Esophagus muscularis mucosa (tissue), 4 donors: ENCODE measurements around the gene ERGIC2. TPM values are rescaled to one million over a fixed set of nuclear protein-coding genes. Genes with fewer than 3 reads are reported as not detected.

Experiments
- DNase-seq: peaks from one replicate; pipeline ENCODE4 v3.0.0-alpha.2; 2017; ENCODE audit errors: extremely low spot score
- H3K27ac ChIP-seq, 4 donors: fragments of 200-600 bp; sonication (generic); replicated peaks in 1 of 4; 1 replicate in 3 of 4; 2 replicates in 1 of 4; pipeline ENCODE4 v1.5.1; 2016 to 2019; ENCODE audit warnings: mild to moderate bottlenecking in 1 of 4
- H3K27me3 ChIP-seq, 4 donors: fragments of 200-600 bp; sonication (generic); one replicate each; pipeline versions ENCODE4 v1.5.1 to v1.6.0; 2016 to 2019
- H3K36me3 ChIP-seq, 4 donors: fragments of 200-600 bp; sonication (generic); one replicate each; pipeline ENCODE4 v1.5.1; 2016 to 2019
- H3K4me1 ChIP-seq, 4 donors: fragments of 200-600 bp; sonication (generic); one replicate each; pipeline ENCODE4 v1.5.1; 2016 to 2019
- H3K4me3 ChIP-seq, 4 donors: fragments of 200-600 bp; sonication (generic); 1 replicate in 2 of 4; 2 replicates in 2 of 4; pipeline ENCODE4 v1.5.1; 2016 to 2019; ENCODE audit warnings: mild to moderate bottlenecking in 4 of 4, moderate library complexity in 1 of 4
- H3K9me3 ChIP-seq, 4 donors: fragments of 200-600 bp; sonication (generic); 1 replicate in 3 of 4; 2 replicates in 1 of 4; pipeline ENCODE4 v1.5.1; 2016 to 2019
- EP300 ChIP-seq: sonication (generic); formaldehyde crosslinking; IDR thresholded peaks from one replicate; pipeline ENCODE4 v1.6.1; 2017; ENCODE audit warnings: antibody characterized with exemption
- POLR2A ChIP-seq: fragments of 450-650 bp; IDR thresholded peaks from one replicate; pipeline ENCODE4 v1.6.1; 2017; ENCODE audit warnings: antibody characterized with exemption, moderate library complexity, mild to moderate bottlenecking, low read depth
- POLR2AphosphoS5 ChIP-seq, 2 donors: sonication (generic); formaldehyde crosslinking; IDR thresholded peaks; one replicate each; pipeline ENCODE4 v1.6.1; 2017; ENCODE audit warnings: antibody characterized with exemption in 2 of 2
- WGBS: methylation state at CpG from one replicate; pipeline ENCODE4 v1.1.5; 2018; 5-methylcytosine and 5-hydroxymethylcytosine counted together
- intact Hi-C: fragments of 100-400 bp; cut with DNase I; formaldehyde crosslinking; loops from one replicate; pipeline ENCODE4 v1.15.1; 2023
- total RNA-seq, 4 donors: library from RNA; depleted of rRNA; stranded (reverse); fragments of >200 nt; gene quantifications; one replicate each; pipeline versions ENCODE4 v1.1.0 to v1.2.1, GENCODE V29; 2016
- TF ChIP-seq, protein P1 (sequence below), 3 experiments: fragments of 200-600 bp in 2 of 3; fragments of 450-650 bp in 1 of 3; sonication (generic) in 2 of 3; IDR thresholded peaks; one replicate each; pipeline ENCODE4 v1.5.1; 2017 to 2019; ENCODE audit warnings: antibody characterized with exemption in 3 of 3, mild to moderate bottlenecking in 2 of 3, moderate library complexity in 1 of 3

The ERGIC2 gene
- total RNA-seq, 4 donors from 2014 or later = 27.2 to 86.8 (median 64.6) TPM

DNA sequence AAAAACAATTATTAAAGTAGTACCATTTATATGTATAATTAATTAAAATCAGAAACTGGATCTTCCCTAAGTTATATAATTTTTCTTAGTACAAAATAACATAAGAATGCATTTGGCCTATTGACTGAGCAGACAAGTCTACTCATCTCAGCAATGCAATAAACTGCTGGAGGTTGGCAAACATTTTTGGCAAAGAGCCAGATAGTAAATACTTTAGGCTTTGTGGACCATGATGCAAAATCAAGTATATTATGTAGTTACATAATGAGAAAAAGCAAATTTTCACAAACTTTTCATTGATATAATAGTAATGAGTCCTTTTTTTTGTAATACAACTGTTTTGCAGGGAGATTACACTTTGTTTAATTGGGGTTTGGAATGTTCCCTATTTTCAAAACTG lies 30.9 kb downstream of the ERGIC2 start:
- no peak overlapping the region for H3K4me3 ChIP-seq
- no peak overlapping the region for H3K27ac ChIP-seq
- no peaks in the 10 kb centered on the region for H3K27me3 ChIP-seq
- DNase-seq = no peak
- H3K4me1 ChIP-seq = no peaks in the 10 kb centered on the region
- no peaks in the 10 kb centered on the region for H3K9me3 ChIP-seq
- intact Hi-C loops = no loop called here
- TF ChIP-seq, protein P1, sequence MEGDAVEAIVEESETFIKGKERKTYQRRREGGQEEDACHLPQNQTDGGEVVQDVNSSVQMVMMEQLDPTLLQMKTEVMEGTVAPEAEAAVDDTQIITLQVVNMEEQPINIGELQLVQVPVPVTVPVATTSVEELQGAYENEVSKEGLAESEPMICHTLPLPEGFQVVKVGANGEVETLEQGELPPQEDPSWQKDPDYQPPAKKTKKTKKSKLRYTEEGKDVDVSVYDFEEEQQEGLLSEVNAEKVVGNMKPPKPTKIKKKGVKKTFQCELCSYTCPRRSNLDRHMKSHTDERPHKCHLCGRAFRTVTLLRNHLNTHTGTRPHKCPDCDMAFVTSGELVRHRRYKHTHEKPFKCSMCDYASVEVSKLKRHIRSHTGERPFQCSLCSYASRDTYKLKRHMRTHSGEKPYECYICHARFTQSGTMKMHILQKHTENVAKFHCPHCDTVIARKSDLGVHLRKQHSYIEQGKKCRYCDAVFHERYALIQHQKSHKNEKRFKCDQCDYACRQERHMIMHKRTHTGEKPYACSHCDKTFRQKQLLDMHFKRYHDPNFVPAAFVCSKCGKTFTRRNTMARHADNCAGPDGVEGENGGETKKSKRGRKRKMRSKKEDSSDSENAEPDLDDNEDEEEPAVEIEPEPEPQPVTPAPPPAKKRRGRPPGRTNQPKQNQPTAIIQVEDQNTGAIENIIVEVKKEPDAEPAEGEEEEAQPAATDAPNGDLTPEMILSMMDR (IDR thresholded peaks at IDR 0.05) = no peak
- TF ChIP-seq EP300 = no peak
- TF ChIP-seq POLR2A = no peak
- TF ChIP-seq POLR2AphosphoS5 (IDR thresholded peaks at IDR 0.05) = no peak
- H3K36me3 ChIP-seq = peaks cover 5 to 63% (median 25%) of the 10 kb centered on the region in 4 donors

DNA sequence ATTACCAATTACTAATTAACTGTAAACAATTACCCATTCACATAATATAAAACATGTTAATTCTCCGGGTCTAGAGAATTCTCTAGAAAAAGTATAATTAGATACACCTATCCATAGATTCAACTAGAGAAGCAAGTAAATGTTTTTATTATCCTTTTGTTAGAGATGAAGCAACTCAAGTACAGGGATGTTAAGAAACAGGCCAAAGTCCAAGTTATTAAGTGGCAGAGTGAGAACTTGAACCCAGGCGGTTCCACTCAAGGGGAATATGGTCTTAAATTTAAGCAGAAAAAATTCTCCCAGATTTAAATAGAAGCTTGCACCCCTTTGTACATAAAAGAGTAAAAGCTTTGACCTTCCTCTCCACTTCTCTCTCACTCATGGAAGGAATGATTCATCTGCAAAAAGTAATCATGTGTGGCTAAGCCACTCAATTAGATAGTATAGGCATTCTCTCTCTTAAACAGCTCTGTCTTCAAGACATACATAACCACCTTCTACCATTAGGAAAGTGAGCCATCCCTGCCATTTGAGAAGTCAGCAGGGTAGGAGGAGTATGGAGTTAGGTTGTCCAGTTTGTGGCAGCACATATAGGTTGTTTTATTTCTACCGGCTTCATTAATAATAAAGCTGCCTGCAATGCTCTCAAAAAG lies 34.1 kb downstream of the ERGIC2 start:
- TF ChIP-seq, protein P1 (IDR thresholded peaks at IDR 0.05) = no peak
- TF ChIP-seq POLR2AphosphoS5 (IDR thresholded peaks at IDR 0.05) = no peak
- TF ChIP-seq EP300 = no peak
- no peak for TF ChIP-seq POLR2A
- WGBS = 100% methylated on average over 3 of the region's 3 CpGs
- intact Hi-C loops = no loop called here
- DNase-seq = no peak
- H3K36me3 ChIP-seq = peaks cover 10 to 67% (median 28%) of the 10 kb centered on the region in 4 donors
- H3K27me3 ChIP-seq = no peaks in the 10 kb centered on the region
- H3K4me1 ChIP-seq = no peaks in the 10 kb centered on the region
- H3K9me3 ChIP-seq = no peaks in the 10 kb centered on the region
- no peak overlapping the region for H3K4me3 ChIP-seq
- H3K27ac ChIP-seq = no peak overlapping the region

- Histone ChIP-seq H3K4me3 (no peak overlapping the region), H3K36me3 (peaks cover 16 to 90% (median 43%) of the 10 kb centered on the region in 4 donors), H3K27ac (no peak overlapping the region), H3K4me1 (no peaks in the 10 kb centered on the region), H3K9me3 (no peaks in the 10 kb centered on the region), H3K27me3 (no peaks in the 10 kb centered on the region)
- intact Hi-C loops = no loop called here
- TF ChIP-seq POLR2A (no peak), EP300 (no peak), POLR2AphosphoS5 (IDR thresholded peaks at IDR 0.05) (no peak)
- TF ChIP-seq, protein P1 (IDR thresholded peaks at IDR 0.05) = no peak
- 86% methylated on average over 2 of the region's 2 CpGs for WGBS
- DNase-seq = no peak
Observed at GRCh38 chr12:29343022-29343799, 37.8 kb downstream of the ERGIC2 start.

GRCh38 chr12:29337325-29337724 lies 43.6 kb downstream of the ERGIC2 start:
- WGBS = 82% methylated on average over 1 of the region's 1 CpG
- Histone ChIP-seq H3K4me1 (no peaks in the 10 kb centered on the region), H3K4me3 (no peak overlapping the region), H3K27me3 (no peaks in the 10 kb centered on the region), H3K36me3 (peaks cover 10 to 74% (median 27%) of the 10 kb centered on the region in 4 donors), H3K27ac (no peak overlapping the region), H3K9me3 (no peaks in the 10 kb centered on the region)
- intact Hi-C loops = no loop called here
- TF ChIP-seq, protein P1 (IDR thresholded peaks at IDR 0.05) = no peak
- TF ChIP-seq POLR2AphosphoS5 (IDR thresholded peaks at IDR 0.05) (no peak), EP300 (no peak), POLR2A (no peak)
- DNase-seq = no peak
